Keratinocyte (primary cell): ENCODE data around the gene PARP16. TPM values are rescaled to one million over a fixed set of nuclear protein-coding genes. Genes with fewer than 3 reads are reported as not detected.
A peak's percentile ranks its signal among the peaks of the same experiment; 100 is the strongest.

Experiments used
- DNase-seq: peaks from one replicate; pipeline ENCODE4 v3.0.0-alpha.2; 2011; ENCODE audit warnings: low read depth, missing footprints, low spot score
- FAIRE-seq: peaks from 2 replicates; lab custom pipeline; 2011; peaks lifted over from hg19 to GRCh38; lab: Jason Lieb, UNC
- H2AFZ ChIP-seq: 2 replicates; pipeline ENCODE4 v1.6.0; 2012; ENCODE audit warnings: low read length, control low read depth, inconsistent platforms; ENCODE audit not compliant: control insufficient read depth
- H3K27ac ChIP-seq: 2 replicates; pipeline ENCODE4 v1.5.1; 2011; ENCODE audit warnings: low read length; ENCODE audit not compliant: control insufficient read depth, insufficient read depth
- H3K27me3 ChIP-seq: 3 replicates; pipeline ENCODE4 v1.6.0; 2011; ENCODE audit warnings: low read length; ENCODE audit not compliant: control insufficient read depth, insufficient read depth; ENCODE audit errors: extremely low read depth
- H3K36me3 ChIP-seq, 2 experiments: 2 replicates in 1 of 2; 3 replicates in 1 of 2; pipeline ENCODE4 v1.5.1; 2011; ENCODE audit warnings: low read length in 2 of 2, mild to moderate bottlenecking in 1 of 2; ENCODE audit not compliant: control insufficient read depth in 2 of 2, insufficient read depth in 2 of 2; ENCODE audit errors: extremely low read depth in 1 of 2
- H3K4me1 ChIP-seq: 3 replicates; pipeline ENCODE4 v1.5.1; 2011; ENCODE audit warnings: low read length; ENCODE audit not compliant: control insufficient read depth, insufficient read depth; ENCODE audit errors: extremely low read depth
- H3K4me2 ChIP-seq: 3 replicates; pipeline ENCODE4 v1.6.0; 2011; ENCODE audit warnings: low read depth, low read length; ENCODE audit not compliant: control insufficient read depth, insufficient read depth; ENCODE audit errors: extremely low read depth
- H3K4me3 ChIP-seq, 3 experiments: fragments of 200-600 bp in 1 of 3; sonication (generic) in 1 of 3; 2 replicates in 2 of 3; 3 replicates in 1 of 3; pipeline ENCODE4 v1.5.1; 2011 to 2016; ENCODE audit warnings: low read length in 3 of 3, mild to moderate bottlenecking in 3 of 3, control low read depth in 2 of 3, inconsistent platforms in 1 of 3, low read depth in 1 of 3, mixed read lengths in 1 of 3, mixed run types in 1 of 3, moderate library complexity in 1 of 3; ENCODE audit not compliant: control insufficient read depth in 2 of 3, insufficient read depth in 2 of 3; ENCODE audit errors: extremely low read depth in 1 of 3
- H3K79me2 ChIP-seq: 2 replicates; pipeline ENCODE4 v1.6.0; 2012; ENCODE audit warnings: low read length; ENCODE audit not compliant: control insufficient read depth, insufficient read depth
- H3K9ac ChIP-seq: 3 replicates; pipeline ENCODE4 v1.6.0; 2011; ENCODE audit warnings: low read length; ENCODE audit not compliant: control insufficient read depth, insufficient read depth; ENCODE audit errors: extremely low read depth
- H3K9me1 ChIP-seq: 3 replicates; pipeline ENCODE4 v1.6.0; 2011; ENCODE audit warnings: low read length; ENCODE audit not compliant: control insufficient read depth, insufficient read depth; ENCODE audit errors: extremely low read depth
- H3K9me3 ChIP-seq: 2 replicates; pipeline ENCODE4 v1.5.1; 2012; ENCODE audit warnings: low read depth, low read length; ENCODE audit not compliant: control insufficient read depth
- H4K20me1 ChIP-seq: 3 replicates; pipeline ENCODE4 v1.6.0; 2011; ENCODE audit warnings: low read length; ENCODE audit not compliant: control insufficient read depth, insufficient read depth; ENCODE audit errors: extremely low read depth
- EZH2 ChIP-seq: IDR thresholded peaks from one replicate; pipeline ENCODE4 v1.6.1; 2012; ENCODE audit warnings: inconsistent platforms, mild to moderate bottlenecking, low read length, moderate library complexity
- dilution Hi-C: fragments of 300-500 bp; cut with MboI; formaldehyde crosslinking; loops from one replicate; pipeline ENCODE4 v1.7.0; 2020; ENCODE audit warnings: low sequenced_read_pairs; ENCODE audit not compliant: extremely low pct_ligation_motif_present
- polyA minus RNA-seq, 3 experiments: library from RNA; depleted of rRNA, polyadenylated mRNA; stranded (reverse); fragments of >200 nt; gene quantifications; 1 replicate in 1 of 3; 2 replicates in 1 of 3; 3 replicates in 1 of 3; pipeline ENCODE4 v1.2.3, GENCODE V29; 2011
- polyA plus RNA-seq, 5 experiments: library from polyadenylated mRNA; depleted of rRNA in 3 of 5; stranded (reverse) in 3 of 5; stranded (forward) in 1 of 5; unstranded in 1 of 5; fragments of >200 nt; gene quantifications; 1 replicate in 1 of 5; 2 replicates in 3 of 5; 3 replicates in 1 of 5; pipeline versions ENCODE4 v1.2.1 to v1.2.3, GENCODE V29; 2011 to 2012; ENCODE audit warnings: missing spikeins in 2 of 5, low read depth in 1 of 5, low replicate concordance in 1 of 5
- TF ChIP-seq, protein P1 (sequence below), 3 experiments: IDR thresholded peaks in 1 of 3; conservative IDR thresholded peaks in 1 of 3; optimal IDR thresholded peaks in 1 of 3; 2 replicates in 2 of 3; 3 replicates in 1 of 3; pipeline versions ENCODE3 to v1.5.1; 2011; ENCODE audit warnings: low read length in 3 of 3, mild to moderate bottlenecking in 3 of 3, moderate library complexity in 2 of 3, control low read depth in 1 of 3, inconsistent platforms in 1 of 3; ENCODE audit not compliant: insufficient read depth in 2 of 3; ENCODE audit errors: extremely low read depth in 1 of 3

Gene PARP16
- polyA plus RNA-seq (1.2 to 3.5 TPM (median 2.1 TPM) in 3 replicates), polyA minus RNA-seq (1.5 to 3.9 TPM (median 2.3 TPM) in 3 replicates)
- 2.8 TPM for polyA plus RNA-seq (2011; ENCODE audit: low read depth)
- polyA plus RNA-seq (2011; cell fraction: cytosol; rRNA removed): 2.6 and 3.1 TPM in 2 replicates
- 2.8 and 2.9 TPM in 2 replicates for polyA plus RNA-seq (2011; cell fraction: nucleus; rRNA removed)
- polyA plus RNA-seq (2012; ENCODE audit: low replicate concordance): 2.5 and 4.4 TPM in 2 replicates
- 2.1 TPM for polyA minus RNA-seq (2011; cell fraction: cytosol; rRNA and poly(A)+ RNA removed)
- polyA minus RNA-seq (2011; cell fraction: nucleus; rRNA and poly(A)+ RNA removed): 0.74 and 1.7 TPM in 2 replicates

- Histone ChIP-seq H3K9ac (peak within 1 kb of the TSS; percentile 72), H2AFZ (peak within 1 kb of the TSS; percentile 93), H3K79me2 (no peaks in the 10 kb centered on the region), H3K4me1 (peaks cover 9% of the 10 kb centered on the region), H3K36me3 (no peaks in the 10 kb centered on the region), H3K4me2 (peak within 1 kb of the TSS; percentile 86), H3K27ac (peak within 1 kb of the TSS; percentile 52), H3K9me1 (no peaks in the 10 kb centered on the region), H3K4me3 (peak within 1 kb of the TSS; percentile 51 to 74 (median 69)), H4K20me1 (no peaks in the 10 kb centered on the region), H3K27me3 (no peaks in the 10 kb centered on the region), H3K9me3 (no peaks in the 10 kb centered on the region)
- dilution Hi-C loops: no loop called here
- no peak for TF ChIP-seq EZH2
- TF ChIP-seq, protein P1, sequence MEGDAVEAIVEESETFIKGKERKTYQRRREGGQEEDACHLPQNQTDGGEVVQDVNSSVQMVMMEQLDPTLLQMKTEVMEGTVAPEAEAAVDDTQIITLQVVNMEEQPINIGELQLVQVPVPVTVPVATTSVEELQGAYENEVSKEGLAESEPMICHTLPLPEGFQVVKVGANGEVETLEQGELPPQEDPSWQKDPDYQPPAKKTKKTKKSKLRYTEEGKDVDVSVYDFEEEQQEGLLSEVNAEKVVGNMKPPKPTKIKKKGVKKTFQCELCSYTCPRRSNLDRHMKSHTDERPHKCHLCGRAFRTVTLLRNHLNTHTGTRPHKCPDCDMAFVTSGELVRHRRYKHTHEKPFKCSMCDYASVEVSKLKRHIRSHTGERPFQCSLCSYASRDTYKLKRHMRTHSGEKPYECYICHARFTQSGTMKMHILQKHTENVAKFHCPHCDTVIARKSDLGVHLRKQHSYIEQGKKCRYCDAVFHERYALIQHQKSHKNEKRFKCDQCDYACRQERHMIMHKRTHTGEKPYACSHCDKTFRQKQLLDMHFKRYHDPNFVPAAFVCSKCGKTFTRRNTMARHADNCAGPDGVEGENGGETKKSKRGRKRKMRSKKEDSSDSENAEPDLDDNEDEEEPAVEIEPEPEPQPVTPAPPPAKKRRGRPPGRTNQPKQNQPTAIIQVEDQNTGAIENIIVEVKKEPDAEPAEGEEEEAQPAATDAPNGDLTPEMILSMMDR (optimal IDR thresholded peaks at IDR 0.05 in 1 of 3, IDR thresholded peaks at IDR 0.05 in 1 of 3, conservative IDR thresholded peaks at IDR 0.05 in 1 of 3; ENCODE audit: extremely low read depth in 1 of 3, insufficient read depth in 2 of 3, low read length in 3 of 3): peak in 2 of 3 experiments; percentile 20 to 61
- FAIRE-seq: no peak
- DNase-seq: no peak
These were observed at the start of gene PARP16 for GRCh38 chr15:65286704-65287519. Gene PARP16, minus strand, starts transcription at chr15:65286883. Its CDS starts 457 bp downstream, at chr15:65286426.

- Histone ChIP-seq H2AFZ (no peak overlapping the region), H3K9me3 (no peaks in the 10 kb centered on the region), H3K36me3 (no peaks in the 10 kb centered on the region), H3K9ac (no peak overlapping the region), H3K4me2 (no peak overlapping the region), H4K20me1 (no peaks in the 10 kb centered on the region), H3K4me1 (no peaks in the 10 kb centered on the region), H3K4me3 (no peak overlapping the region), H3K27ac (no peak overlapping the region), H3K27me3 (peaks cover 41% of the 10 kb centered on the region), H3K9me1 (no peaks in the 10 kb centered on the region), H3K79me2 (no peaks in the 10 kb centered on the region)
- FAIRE-seq (no peak), DNase-seq (no peak)
- TF ChIP-seq, protein P1 (optimal IDR thresholded peaks at IDR 0.05 in 1 of 3, IDR thresholded peaks at IDR 0.05 in 1 of 3, conservative IDR thresholded peaks at IDR 0.05 in 1 of 3; ENCODE audit: extremely low read depth in 1 of 3, insufficient read depth in 2 of 3, low read length in 3 of 3): no peak
- TF ChIP-seq EZH2: no peak
- dilution Hi-C loops: no loop called here
These were observed 48.8 kb upstream of the PARP16 start for GRCh38 chr15:65335278-65336055.
